ENCODE results near the gene TMEM141.
"Not testable (repeated sequence)": the region's sequence is repeated elsewhere in the genome, so short reads cannot be mapped to it uniquely, and the experiment has no call there.

TMEM141 gene

GRCh38 chr9:136769710-136770191 lies 21.4 kb upstream of the TMEM141 start:
- DNase-seq, result no peak

GRCh38 chr9:136771907-136772415 lies 19.2 kb upstream of the TMEM141 start:
- no peak for DNase-seq

GRCh38 chr9:136773386-136774044 lies 17.6 kb upstream of the TMEM141 start:
- DNase-seq, result no peak

- no peak for DNase-seq
Measured at GRCh38 chr9:136774416-136775045, 16.6 kb upstream of the TMEM141 start.

GRCh38 chr9:136775191-136775590 lies 16.0 kb upstream of the TMEM141 start:
- DNase-seq, result no peak

- DNase-seq, result no peak
Measured at GRCh38 chr9:136776947-136777346, 14.2 kb upstream of the TMEM141 start.

- no peak for DNase-seq
Measured at GRCh38 chr9:136777359-136777758, 13.8 kb upstream of the TMEM141 start.

- DNase-seq, result no peak
Measured at GRCh38 chr9:136779808-136780207, 11.3 kb upstream of the TMEM141 start.

GRCh38 chr9:136782452-136782851 lies 8.7 kb upstream of the TMEM141 start:
- DNase-seq, result no peak

- DNase-seq, result no peak
Measured at GRCh38 chr9:136784249-136784996, 6.7 kb upstream of the TMEM141 start.

GRCh38 chr9:136784997-136785361 lies 6.2 kb upstream of the TMEM141 start:
- no peak for DNase-seq

- not testable (repeated sequence) for DNase-seq
Measured at GRCh38 chr9:136785565-136786355, 5.4 kb upstream of the TMEM141 start.

- DNase-seq, result no peak
Measured at GRCh38 chr9:136786451-136786850, 4.7 kb upstream of the TMEM141 start.

- not testable (repeated sequence) for DNase-seq
Measured at GRCh38 chr9:136786983-136787382, 4.2 kb upstream of the TMEM141 start.

- peak; percentile 72 for DNase-seq
Measured at GRCh38 chr9:136787690-136788400, 3.3 kb upstream of the TMEM141 start.

- DNase-seq, result not testable (repeated sequence)
Measured at GRCh38 chr9:136788644-136789522, 2.3 kb upstream of the TMEM141 start.

GRCh38 chr9:136789523-136789937 lies 1.6 kb upstream of the TMEM141 start:
- DNase-seq, result no peak

- DNase-seq, result peak; percentile 69
Measured at GRCh38 chr9:136791516-136792276, 552 bp downstream of the TMEM141 start.

- no peak for DNase-seq
Measured at GRCh38 chr9:136792321-136793085, 1.4 kb downstream of the TMEM141 start.
